HepG2 (cell line): ENCODE results near the gene TSTD1. TPM values are rescaled to one million over a fixed set of nuclear protein-coding genes. Genes with fewer than 3 reads are reported as not detected.
A peak's percentile ranks its signal among the peaks of the same experiment; 100 is the strongest.

Source experiments
- CENPX ChIP-seq: sonication (generic); formaldehyde crosslinking; IDR thresholded peaks from 2 replicates; pipeline ENCODE4 v1.9.0; 2021; ENCODE audit warnings: mild to moderate bottlenecking, missing genetic modification reagents, moderate library complexity
- DMAP1 ChIP-seq: IDR thresholded peaks from 2 replicates; pipeline ENCODE4 v1.6.1; 2016
- FOXJ3 ChIP-seq: sonication (generic); formaldehyde crosslinking; IDR thresholded peaks from 2 replicates; pipeline ENCODE4 v1.4.0; 2020; ENCODE audit warnings: missing genetic modification reagents, mild to moderate bottlenecking, borderline replicate concordance
- HDAC1 ChIP-seq: sonication (generic); formaldehyde crosslinking; IDR thresholded peaks from 2 replicates; pipeline ENCODE4 v1.5.1; 2020; ENCODE audit warnings: mild to moderate bottlenecking, missing genetic modification reagents
- HMG20A ChIP-seq: IDR thresholded peaks from 2 replicates; pipeline ENCODE4 v1.6.1; 2016; ENCODE audit warnings: borderline replicate concordance
- IKZF4 ChIP-seq: sonication (generic); formaldehyde crosslinking; IDR thresholded peaks from 2 replicates; pipeline ENCODE4 v1.5.1; 2020; ENCODE audit warnings: borderline replicate concordance, mild to moderate bottlenecking, low read depth, missing genetic modification reagents; ENCODE audit errors: not compliant biosample characterization
- ISX ChIP-seq: sonication (generic); formaldehyde crosslinking; conservative IDR thresholded peaks from 2 replicates; pipeline ENCODE4 v1.5.0; 2020; ENCODE audit warnings: missing genetic modification reagents
- KAT8 ChIP-seq: IDR thresholded peaks from 2 replicates; pipeline ENCODE4 v1.6.1; 2016; ENCODE audit warnings: missing genetic modification reagents, missing compliant biosample characterization
- MXI1 ChIP-seq: IDR thresholded peaks from 3 replicates; pipeline ENCODE4 v1.6.1; 2012; ENCODE audit warnings: low read depth, low read length, inconsistent platforms, borderline replicate concordance
- NFE2 ChIP-seq: sonication (generic); formaldehyde crosslinking; IDR thresholded peaks from 2 replicates; pipeline ENCODE4 v1.4.0; 2020; ENCODE audit warnings: missing genetic modification reagents
- NFYB ChIP-seq: sonication (generic); formaldehyde crosslinking; IDR thresholded peaks from 2 replicates; pipeline ENCODE4 v1.4.0; 2020; ENCODE audit warnings: missing genetic modification reagents
- PHF5A ChIP-seq: IDR thresholded peaks from one replicate; pipeline ENCODE4 v1.6.1; 2018; ENCODE audit warnings: low read depth, missing genetic modification reagents; ENCODE audit not compliant: unreplicated experiment
- POGZ ChIP-seq: sonication (generic); formaldehyde crosslinking; IDR thresholded peaks from 2 replicates; pipeline ENCODE4 v1.4.0; 2020; ENCODE audit warnings: mild to moderate bottlenecking, missing genetic modification reagents
- POLR2G ChIP-seq: fragments of 200-400 bp; formaldehyde crosslinking; IDR thresholded peaks from 2 replicates; pipeline ENCODE4 v1.6.1; 2018; ENCODE audit warnings: mild to moderate bottlenecking, low read depth, low read length, moderate library complexity
- RXRA ChIP-seq: sonication (generic); formaldehyde crosslinking; IDR thresholded peaks from 2 replicates; pipeline ENCODE4 v1.5.1; 2020; ENCODE audit warnings: missing genetic modification reagents
- SMAD1 ChIP-seq: sonication (generic); formaldehyde crosslinking; IDR thresholded peaks from 2 replicates; pipeline ENCODE4 v1.4.0; 2020; ENCODE audit warnings: missing genetic modification reagents, low read depth, mild to moderate bottlenecking, borderline replicate concordance
- SRY ChIP-seq: sonication (generic); formaldehyde crosslinking; IDR thresholded peaks from 2 replicates; pipeline ENCODE4 v1.8.0; 2022; ENCODE audit warnings: mild to moderate bottlenecking, missing genetic modification reagents
- ZNF33B ChIP-seq: sonication (generic); formaldehyde crosslinking; IDR thresholded peaks from 2 replicates; pipeline ENCODE4 v1.5.1; 2020; ENCODE audit warnings: mild to moderate bottlenecking, missing genetic modification reagents
- ZNF644 ChIP-seq: IDR thresholded peaks from 2 replicates; pipeline ENCODE4 v1.6.1; 2016; ENCODE audit warnings: low read depth
- ZNF879 ChIP-seq: sonication (generic); formaldehyde crosslinking; IDR thresholded peaks from 2 replicates; pipeline ENCODE4 v1.8.1; 2023; ENCODE audit warnings: missing genetic modification reagents
- polyA plus RNA-seq, 8 experiments: library from polyadenylated mRNA; depleted of rRNA in 3 of 8; stranded (reverse) in 7 of 8; unstranded in 1 of 8; fragments of >200 nt; fragmentation: Illumina TruSeq in 4 of 8; extraction: Trizol in 4 of 8; gene quantifications; 2 replicates each; pipeline versions ENCODE4 v1.2.1 to v1.2.3, GENCODE V29; 2011 to 2016; ENCODE audit warnings: low read depth in 4 of 8, missing spikeins in 1 of 8, mixed read lengths in 1 of 8; ENCODE audit not compliant: insufficient read depth in 1 of 8
- total RNA-seq, 5 experiments: library from RNA; depleted of rRNA; stranded (reverse); fragments of >200 nt; fragmentation: Illumina TruSeq; extraction: Trizol; gene quantifications; 2 replicates each; pipeline ENCODE4 v1.2.3, GENCODE V29; 2016; ENCODE audit warnings: low read depth in 1 of 5
- TF ChIP-seq, protein P1 (sequence below): sonication (generic); formaldehyde crosslinking; IDR thresholded peaks from 2 replicates; pipeline ENCODE4 v1.4.0; 2020; ENCODE audit warnings: mild to moderate bottlenecking, missing genetic modification reagents
- TF ChIP-seq, protein P2 (sequence below): sonication (generic); formaldehyde crosslinking; IDR thresholded peaks from 2 replicates; pipeline ENCODE4 v1.4.0; 2020; ENCODE audit warnings: mild to moderate bottlenecking, missing genetic modification reagents
- TF ChIP-seq, protein P3 (sequence below): sonication (generic); formaldehyde crosslinking; conservative IDR thresholded peaks from 2 replicates; pipeline ENCODE4 v1.8.0; 2022; ENCODE audit warnings: low read depth, missing genetic modification reagents
- TF ChIP-seq, protein P4 (sequence below): sonication (generic); formaldehyde crosslinking; conservative IDR thresholded peaks from 2 replicates; pipeline ENCODE4 v1.4.0; 2020; ENCODE audit warnings: missing genetic modification reagents

TSTD1 gene
- total and polyA plus RNA-seq, 2 of the 13 experiments (the other 11 are each of a cell fraction or from before 2014, with no cell fraction given) = 0.15 to 0.31 TPM

DNA sequence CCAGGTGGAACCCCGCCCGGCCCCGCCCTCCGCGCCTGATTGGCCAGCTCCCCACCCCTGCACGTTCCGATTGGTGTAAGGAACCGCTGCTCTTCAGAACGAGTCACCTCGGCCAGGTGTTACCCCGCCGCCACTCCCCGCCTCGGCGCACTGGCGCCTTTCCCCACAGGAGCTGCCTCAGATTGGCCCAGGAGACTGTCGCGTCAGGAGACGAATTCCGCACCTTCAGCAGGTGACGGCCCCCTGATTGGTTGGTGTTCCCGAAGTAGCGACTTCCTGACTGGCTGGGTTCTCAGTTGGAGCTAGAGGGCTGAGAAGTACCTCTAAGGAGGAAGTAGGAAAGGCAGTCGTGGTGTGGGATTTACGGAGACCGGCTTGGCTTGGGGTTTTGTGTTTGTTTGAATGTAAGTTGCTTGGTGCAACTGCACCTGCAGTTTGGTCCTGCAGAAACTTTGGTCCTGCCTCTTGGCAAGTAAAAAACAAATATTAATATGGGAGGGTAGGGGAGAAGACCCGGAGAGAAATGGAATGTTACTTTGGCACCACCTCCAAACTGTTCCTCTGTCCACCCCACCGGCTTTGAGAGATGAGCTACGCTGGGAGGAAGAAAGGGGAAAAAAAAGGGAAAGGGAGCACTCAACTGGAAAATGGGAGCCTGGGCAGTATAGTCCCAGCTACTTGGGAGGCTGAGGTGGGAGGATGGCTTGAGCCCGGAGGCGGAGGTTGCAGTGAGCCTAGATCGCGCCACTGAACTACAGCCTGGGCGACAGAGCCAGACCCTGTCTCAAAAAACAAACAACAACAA is 17.4 kb downstream of the TSTD1 start (continued):
- TF ChIP-seq, protein P1, sequence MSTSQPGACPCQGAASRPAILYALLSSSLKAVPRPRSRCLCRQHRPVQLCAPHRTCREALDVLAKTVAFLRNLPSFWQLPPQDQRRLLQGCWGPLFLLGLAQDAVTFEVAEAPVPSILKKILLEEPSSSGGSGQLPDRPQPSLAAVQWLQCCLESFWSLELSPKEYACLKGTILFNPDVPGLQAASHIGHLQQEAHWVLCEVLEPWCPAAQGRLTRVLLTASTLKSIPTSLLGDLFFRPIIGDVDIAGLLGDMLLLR (CRISPR knock-in tag) = 0 out of 2 replicates have a peak, but pooled peaks have one; percentile 21
- TF ChIP-seq CENPX (CRISPR knock-in tag) (no peak), SRY (no peak), IKZF4 (CRISPR knock-in tag) (no peak), RXRA (CRISPR knock-in tag) (no peak), PHF5A (CRISPR knock-in tag) (no peak), DMAP1 (CRISPR knock-in tag) (peak; percentile 12; the same call in 1 of the 2 replicates), ISX (CRISPR knock-in tag) (0 out of 2 replicates have a peak, but pooled peaks have one; percentile 67), NFE2 (CRISPR knock-in tag) (no peak), FOXJ3 (CRISPR knock-in tag) (peak; percentile 45; the same call in 1 of the 2 replicates), SMAD1 (no peak), ZNF33B (CRISPR knock-in tag) (no peak), NFYB (peak; percentile 89), ZNF879 (CRISPR knock-in tag) (no peak), KAT8 (peak; percentile 73), POLR2G (peak; percentile 61), MXI1 (no peak), ZNF644 (CRISPR knock-in tag) (no peak), POGZ (CRISPR knock-in tag) (0 out of 2 replicates have a peak, but pooled peaks have one; percentile 24), HDAC1 (CRISPR knock-in tag) (no peak), HMG20A (CRISPR knock-in tag) (no peak)
- TF ChIP-seq, protein P2, sequence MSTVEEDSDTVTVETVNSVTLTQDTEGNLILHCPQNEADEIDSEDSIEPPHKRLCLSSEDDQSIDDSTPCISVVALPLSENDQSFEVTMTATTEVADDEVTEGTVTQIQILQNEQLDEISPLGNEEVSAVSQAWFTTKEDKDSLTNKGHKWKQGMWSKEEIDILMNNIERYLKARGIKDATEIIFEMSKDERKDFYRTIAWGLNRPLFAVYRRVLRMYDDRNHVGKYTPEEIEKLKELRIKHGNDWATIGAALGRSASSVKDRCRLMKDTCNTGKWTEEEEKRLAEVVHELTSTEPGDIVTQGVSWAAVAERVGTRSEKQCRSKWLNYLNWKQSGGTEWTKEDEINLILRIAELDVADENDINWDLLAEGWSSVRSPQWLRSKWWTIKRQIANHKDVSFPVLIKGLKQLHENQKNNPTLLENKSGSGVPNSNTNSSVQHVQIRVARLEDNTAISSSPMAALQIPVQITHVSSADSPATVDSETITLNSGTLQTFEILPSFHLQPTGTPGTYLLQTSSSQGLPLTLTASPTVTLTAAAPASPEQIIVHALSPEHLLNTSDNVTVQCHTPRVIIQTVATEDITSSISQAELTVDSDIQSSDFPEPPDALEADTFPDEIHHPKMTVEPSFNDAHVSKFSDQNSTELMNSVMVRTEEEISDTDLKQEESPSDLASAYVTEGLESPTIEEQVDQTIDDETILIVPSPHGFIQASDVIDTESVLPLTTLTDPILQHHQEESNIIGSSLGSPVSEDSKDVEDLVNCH = 0 out of 2 replicates have a peak, but pooled peaks have one; percentile 64
- TF ChIP-seq, protein P3, sequence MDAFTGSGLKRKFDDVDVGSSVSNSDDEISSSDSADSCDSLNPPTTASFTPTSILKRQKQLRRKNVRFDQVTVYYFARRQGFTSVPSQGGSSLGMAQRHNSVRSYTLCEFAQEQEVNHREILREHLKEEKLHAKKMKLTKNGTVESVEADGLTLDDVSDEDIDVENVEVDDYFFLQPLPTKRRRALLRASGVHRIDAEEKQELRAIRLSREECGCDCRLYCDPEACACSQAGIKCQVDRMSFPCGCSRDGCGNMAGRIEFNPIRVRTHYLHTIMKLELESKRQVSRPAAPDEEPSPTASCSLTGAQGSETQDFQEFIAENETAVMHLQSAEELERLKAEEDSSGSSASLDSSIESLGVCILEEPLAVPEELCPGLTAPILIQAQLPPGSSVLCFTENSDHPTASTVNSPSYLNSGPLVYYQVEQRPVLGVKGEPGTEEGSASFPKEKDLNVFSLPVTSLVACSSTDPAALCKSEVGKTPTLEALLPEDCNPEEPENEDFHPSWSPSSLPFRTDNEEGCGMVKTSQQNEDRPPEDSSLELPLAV (CRISPR knock-in tag) = no peak; the same call in 1 of the 2 replicates
- TF ChIP-seq, protein P4, sequence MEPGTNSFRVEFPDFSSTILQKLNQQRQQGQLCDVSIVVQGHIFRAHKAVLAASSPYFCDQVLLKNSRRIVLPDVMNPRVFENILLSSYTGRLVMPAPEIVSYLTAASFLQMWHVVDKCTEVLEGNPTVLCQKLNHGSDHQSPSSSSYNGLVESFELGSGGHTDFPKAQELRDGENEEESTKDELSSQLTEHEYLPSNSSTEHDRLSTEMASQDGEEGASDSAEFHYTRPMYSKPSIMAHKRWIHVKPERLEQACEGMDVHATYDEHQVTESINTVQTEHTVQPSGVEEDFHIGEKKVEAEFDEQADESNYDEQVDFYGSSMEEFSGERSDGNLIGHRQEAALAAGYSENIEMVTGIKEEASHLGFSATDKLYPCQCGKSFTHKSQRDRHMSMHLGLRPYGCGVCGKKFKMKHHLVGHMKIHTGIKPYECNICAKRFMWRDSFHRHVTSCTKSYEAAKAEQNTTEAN (CRISPR knock-in tag) = peak; percentile 70
